HEK293 (cell line): ENCODE results near the gene SH3YL1.

ENCODE experiments used
- ATF2 ChIP-seq: fragments of 450-650 bp; formaldehyde crosslinking; IDR thresholded peaks from 2 replicates; pipeline ENCODE4 v1.5.1; 2016; ENCODE audit warnings: missing biosample characterization, missing genetic modification characterization, low read depth
- PATZ1 ChIP-seq: fragments of 450-650 bp; formaldehyde crosslinking; IDR thresholded peaks from 2 replicates; pipeline ENCODE4 v1.5.1; 2016; ENCODE audit warnings: missing biosample characterization, missing genetic modification characterization
- REST ChIP-seq: fragments of 450-650 bp; formaldehyde crosslinking; IDR thresholded peaks from 2 replicates; pipeline ENCODE4 v1.5.1; 2016; ENCODE audit warnings: missing biosample characterization, missing genetic modification characterization
- ZBTB11 ChIP-seq: fragments of 450-650 bp; formaldehyde crosslinking; conservative IDR thresholded peaks from 2 replicates; pipeline ENCODE4 v1.5.1; 2016; ENCODE audit warnings: low read depth, missing biosample characterization, missing genetic modification characterization
- ZBTB48 ChIP-seq: fragments of 450-650 bp; formaldehyde crosslinking; IDR thresholded peaks from 2 replicates; pipeline ENCODE4 v1.5.1; 2016; ENCODE audit warnings: missing biosample characterization, missing genetic modification characterization
- ZEB2 ChIP-seq: fragments of 450-650 bp; formaldehyde crosslinking; IDR thresholded peaks from 2 replicates; pipeline ENCODE4 v1.5.1; 2016; ENCODE audit warnings: missing biosample characterization, missing genetic modification characterization
- ZNF174 ChIP-seq: fragments of 450-650 bp; formaldehyde crosslinking; IDR thresholded peaks from 2 replicates; pipeline ENCODE4 v1.5.0; 2017; ENCODE audit warnings: missing biosample characterization, mild to moderate bottlenecking, missing genetic modification characterization
- ZNF221 ChIP-seq: fragments of 450-650 bp; formaldehyde crosslinking; IDR thresholded peaks from 2 replicates; pipeline ENCODE4 v1.5.1; 2017; ENCODE audit warnings: missing biosample characterization, missing genetic modification characterization, borderline replicate concordance
- ZNF23 ChIP-seq: fragments of 450-650 bp; formaldehyde crosslinking; IDR thresholded peaks from 2 replicates; pipeline ENCODE4 v1.5.1; 2016; ENCODE audit warnings: missing biosample characterization, missing genetic modification characterization, borderline replicate concordance
- ZNF274 ChIP-seq, 2 experiments: fragments of 200-500 bp in 1 of 2; fragments of 450-650 bp in 1 of 2; sonication (Bioruptor generic) in 1 of 2; formaldehyde crosslinking in 1 of 2; IDR thresholded peaks; 2 replicates each; pipeline versions ENCODE4 v1.5.1 to v1.6.1; 2014 to 2016; ENCODE audit warnings: borderline replicate concordance in 1 of 2, inconsistent platforms in 1 of 2, low read length in 1 of 2, missing biosample characterization in 1 of 2, missing genetic modification characterization in 1 of 2
- TF ChIP-seq, protein P1 (sequence below): fragments of 450-650 bp; formaldehyde crosslinking; IDR thresholded peaks from 2 replicates; pipeline ENCODE4 v1.5.1; 2016; ENCODE audit warnings: missing biosample characterization, missing genetic modification characterization
- TF ChIP-seq, protein P2 (sequence below): sonication (generic); formaldehyde crosslinking; IDR thresholded peaks from 2 replicates; pipeline ENCODE4 v1.8.1; 2022; ENCODE audit warnings: mild to moderate bottlenecking, moderate library complexity, missing genetic modification reagents

DNA sequence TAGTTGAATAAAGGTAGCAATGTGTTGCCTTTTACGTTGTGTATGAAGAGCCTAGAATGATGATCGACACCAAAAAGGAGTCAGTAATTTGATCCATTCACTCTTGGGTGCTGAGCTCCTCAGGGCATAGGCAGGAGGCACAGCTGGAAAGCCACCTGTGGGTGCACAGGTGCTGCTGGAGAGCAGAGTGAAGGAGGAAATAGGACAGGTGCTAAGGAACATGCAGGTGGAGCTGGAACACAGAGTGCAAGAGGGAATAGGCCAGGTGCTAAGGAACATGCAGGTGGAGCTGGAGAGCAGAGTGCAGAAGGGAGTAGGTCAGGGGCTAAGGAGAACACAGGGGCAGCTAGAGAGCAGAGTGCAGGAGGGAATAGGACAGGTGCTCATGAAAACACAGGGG lies 86.1 kb downstream of the SH3YL1 start:
- no peak for TF ChIP-seq ZNF274 (IDR thresholded peaks at IDR 0.05; ENCODE audit: low read length)
- no peak for TF ChIP-seq ZNF274 (tag by site-specific recombination; IDR thresholded peaks at IDR 0.05; ENCODE audit: borderline replicate concordance)
- TF ChIP-seq REST (tag by site-specific recombination) = no peak
- no peak for TF ChIP-seq ATF2 (tag by site-specific recombination)
- TF ChIP-seq ZNF23 (tag by site-specific recombination) = no peak
- no peak for TF ChIP-seq ZBTB11 (tag by site-specific recombination)
- TF ChIP-seq, protein P1, sequence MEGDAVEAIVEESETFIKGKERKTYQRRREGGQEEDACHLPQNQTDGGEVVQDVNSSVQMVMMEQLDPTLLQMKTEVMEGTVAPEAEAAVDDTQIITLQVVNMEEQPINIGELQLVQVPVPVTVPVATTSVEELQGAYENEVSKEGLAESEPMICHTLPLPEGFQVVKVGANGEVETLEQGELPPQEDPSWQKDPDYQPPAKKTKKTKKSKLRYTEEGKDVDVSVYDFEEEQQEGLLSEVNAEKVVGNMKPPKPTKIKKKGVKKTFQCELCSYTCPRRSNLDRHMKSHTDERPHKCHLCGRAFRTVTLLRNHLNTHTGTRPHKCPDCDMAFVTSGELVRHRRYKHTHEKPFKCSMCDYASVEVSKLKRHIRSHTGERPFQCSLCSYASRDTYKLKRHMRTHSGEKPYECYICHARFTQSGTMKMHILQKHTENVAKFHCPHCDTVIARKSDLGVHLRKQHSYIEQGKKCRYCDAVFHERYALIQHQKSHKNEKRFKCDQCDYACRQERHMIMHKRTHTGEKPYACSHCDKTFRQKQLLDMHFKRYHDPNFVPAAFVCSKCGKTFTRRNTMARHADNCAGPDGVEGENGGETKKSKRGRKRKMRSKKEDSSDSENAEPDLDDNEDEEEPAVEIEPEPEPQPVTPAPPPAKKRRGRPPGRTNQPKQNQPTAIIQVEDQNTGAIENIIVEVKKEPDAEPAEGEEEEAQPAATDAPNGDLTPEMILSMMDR (tag by site-specific recombination) = no peak
- TF ChIP-seq ZBTB48 (tag by site-specific recombination) = no peak
- TF ChIP-seq, protein P2, sequence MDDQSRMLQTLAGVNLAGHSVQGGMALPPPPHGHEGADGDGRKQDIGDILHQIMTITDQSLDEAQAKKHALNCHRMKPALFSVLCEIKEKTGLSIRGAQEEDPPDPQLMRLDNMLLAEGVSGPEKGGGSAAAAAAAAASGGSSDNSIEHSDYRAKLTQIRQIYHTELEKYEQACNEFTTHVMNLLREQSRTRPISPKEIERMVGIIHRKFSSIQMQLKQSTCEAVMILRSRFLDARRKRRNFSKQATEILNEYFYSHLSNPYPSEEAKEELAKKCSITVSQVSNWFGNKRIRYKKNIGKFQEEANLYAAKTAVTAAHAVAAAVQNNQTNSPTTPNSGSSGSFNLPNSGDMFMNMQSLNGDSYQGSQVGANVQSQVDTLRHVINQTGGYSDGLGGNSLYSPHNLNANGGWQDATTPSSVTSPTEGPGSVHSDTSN (CRISPR knock-in tag) = no peak
- TF ChIP-seq ZEB2 = no peak
- no peak for TF ChIP-seq ZNF221
- TF ChIP-seq PATZ1 (tag by site-specific recombination) = no peak
- TF ChIP-seq ZNF174 (tag by site-specific recombination) = no peak
